Measurements from ENCODE around the gene CRIP2. TPM values are rescaled to one million over a fixed set of nuclear protein-coding genes. Genes with fewer than 3 reads are reported as not detected.

The CRIP2 gene
- total and polyA plus RNA-seq, 7 experiments from 2014 or later = 0.65 to 180 (median 21.1) TPM

DNA sequence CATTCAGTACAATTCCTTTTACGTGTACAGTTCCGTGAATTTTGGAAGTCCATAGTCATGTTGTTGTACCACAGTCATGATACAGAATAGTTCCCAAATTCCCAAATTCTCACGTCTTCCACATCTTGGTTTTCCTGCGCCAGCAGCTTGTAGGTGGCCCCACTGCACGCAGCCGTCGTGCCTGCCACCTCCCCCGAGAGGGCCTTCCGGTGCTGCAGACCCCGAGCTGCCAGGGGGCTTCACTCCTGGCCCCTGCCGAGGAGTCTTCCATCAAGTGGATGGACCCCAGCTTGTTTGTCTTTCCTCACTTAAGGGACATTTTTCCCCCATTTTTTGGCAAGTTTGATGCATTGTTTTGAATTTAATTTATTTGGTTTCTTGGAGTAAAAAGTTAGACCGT lies 38.2 kb upstream of the CRIP2 start:
- no peak for ATAC-seq
- peaks cover 0 to 3% (median 0%) of the 10 kb centered on the region in 5 donors for H3K36me3 Mint-ChIP-seq
- no peaks in the 10 kb centered on the region for H3K9me3 Mint-ChIP-seq
- Histone ChIP-seq H3K4me1 (ENCODE audit: control insufficient read depth in 2 of 2, insufficient read depth in 2 of 2, low read length in 2 of 2) (no peaks in the 10 kb centered on the region), H3K27me3 (ENCODE audit: control insufficient read depth in 2 of 2, insufficient read depth in 2 of 2, low read length in 2 of 2) (no peaks in the 10 kb centered on the region), H3K9me3 (ENCODE audit: control insufficient read depth in 2 of 3, low read length in 3 of 3) (no peaks in the 10 kb centered on the region), H3K4me3 (ENCODE audit: low read length) (no peak overlapping the region), H3K36me3 (ENCODE audit: control insufficient read depth in 2 of 3, insufficient read depth in 3 of 3, low read length in 3 of 3) (peaks cover 0 to 36% (median 0%) of the 10 kb centered on the region in 3 experiments), H3K27ac (ENCODE audit: low read depth, low read length) (no peak overlapping the region)
- no peak overlapping the region for H3K27ac Mint-ChIP-seq
- intact Hi-C loops (cut with micrococcal nuclease) = no loop called here
- no peak overlapping the region for H3K4me3 Mint-ChIP-seq
- ChIA-PET CTCF (interaction anchor here (1.5 to 1.8 kb wide), 2 partner anchors 11 to 53 kb away, joined by 4 read pairs; no protein-coding TSS in a partner anchor), POLR2A (interaction anchor here (0.6 kb wide), 1 partner anchor 19 kb away, joined by 3 read pairs; no protein-coding TSS in a partner anchor)
- no peak for DNase-seq
- H3K4me1 Mint-ChIP-seq = peaks cover 5 to 21% (median 18%) of the 10 kb centered on the region in 7 donors
- no peaks in the 10 kb centered on the region for H3K27me3 Mint-ChIP-seq

GRCh38 chr14:105436891-105437722 lies 37.5 kb upstream of the CRIP2 start:
- no peaks in the 10 kb centered on the region for H3K4me1 ChIP-seq (ENCODE audit: control insufficient read depth in 2 of 2, insufficient read depth in 2 of 2, low read length in 2 of 2)
- no peak overlapping the region for H3K27ac ChIP-seq (ENCODE audit: low read depth, low read length)
- H3K9me3 Mint-ChIP-seq = peaks cover 0 to 2% (median 0%) of the 10 kb centered on the region in 11 donors
- no peak overlapping the region for H3K27ac Mint-ChIP-seq
- DNase-seq (no peak), ATAC-seq (no peak)
- H3K4me3 Mint-ChIP-seq = no peak overlapping the region
- intact Hi-C loops (cut with micrococcal nuclease) = no loop called here
- no peaks in the 10 kb centered on the region for H3K9me3 ChIP-seq (ENCODE audit: control insufficient read depth in 2 of 3, low read length in 3 of 3)
- ChIA-PET CTCF (interaction anchor here (1.5 to 1.8 kb wide), 2 partner anchors 10 to 53 kb away, joined by 4 read pairs; no protein-coding TSS in a partner anchor), POLR2A (interaction anchor here (1.0 kb wide), 1 partner anchor 10 kb away, joined by 5 read pairs; no protein-coding TSS in a partner anchor)
- H3K36me3 ChIP-seq (ENCODE audit: control insufficient read depth in 2 of 3, insufficient read depth in 3 of 3, low read length in 3 of 3) = peaks cover 0 to 36% (median 0%) of the 10 kb centered on the region in 3 experiments
- peaks cover 5 to 21% (median 18%) of the 10 kb centered on the region in 7 donors for H3K4me1 Mint-ChIP-seq
- H3K4me3 ChIP-seq (ENCODE audit: low read length) = no peak overlapping the region
- H3K36me3 Mint-ChIP-seq = peaks cover 0 to 5% (median 4%) of the 10 kb centered on the region in 5 donors
- H3K27me3 ChIP-seq (ENCODE audit: control insufficient read depth in 2 of 2, insufficient read depth in 2 of 2, low read length in 2 of 2) = no peaks in the 10 kb centered on the region
- no peaks in the 10 kb centered on the region for H3K27me3 Mint-ChIP-seq

DNA sequence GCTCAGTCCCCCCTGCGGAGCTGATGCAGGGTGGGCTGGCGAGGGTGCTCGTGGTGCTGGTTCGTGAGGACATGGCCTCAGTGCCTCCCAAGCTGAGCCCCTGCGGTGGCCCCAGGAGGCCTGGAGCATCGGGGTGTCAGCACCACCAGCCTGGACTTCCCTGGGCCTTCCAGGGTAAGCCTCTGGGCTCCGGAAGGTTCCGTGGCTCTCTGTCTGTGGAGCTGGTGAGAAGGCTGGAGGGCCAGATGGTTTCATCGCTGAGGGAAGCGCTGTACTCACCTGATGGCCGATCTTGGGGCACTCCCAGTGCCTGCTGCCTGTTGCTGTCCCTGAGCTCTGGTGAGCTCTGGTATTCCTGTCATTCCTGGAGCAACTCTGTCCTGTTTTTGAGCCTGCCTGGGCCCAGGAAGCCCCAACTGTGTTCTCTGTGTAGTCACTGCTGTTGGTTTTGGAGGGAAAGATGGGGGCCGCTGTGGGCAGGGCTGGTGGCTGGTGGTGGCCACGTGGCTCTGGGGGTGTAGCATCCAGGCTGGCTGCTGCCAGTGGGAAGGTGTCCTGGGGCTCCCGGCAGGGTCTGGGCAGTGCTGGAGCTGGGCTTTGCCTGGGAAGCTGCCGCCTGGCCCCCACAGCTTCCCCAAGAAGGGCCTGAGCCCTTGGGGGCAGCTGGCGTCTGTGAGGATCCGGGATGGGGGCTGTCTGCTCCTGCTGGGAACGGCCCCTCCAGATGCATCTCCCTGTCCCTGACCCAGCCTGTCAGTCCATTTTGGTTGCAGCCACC lies 36.7 kb upstream of the CRIP2 start:
- Mint-ChIP-seq H3K4me3 (no peak overlapping the region), H3K4me1 (peaks cover 5 to 21% (median 18%) of the 10 kb centered on the region in 7 donors), H3K9me3 (peaks cover 0 to 2% (median 0%) of the 10 kb centered on the region in 11 donors), H3K27me3 (no peaks in the 10 kb centered on the region), H3K27ac (no peak overlapping the region), H3K36me3 (peaks cover 0 to 5% (median 4%) of the 10 kb centered on the region in 5 donors)
- intact Hi-C loops (cut with micrococcal nuclease) = no loop called here
- H3K9me3 ChIP-seq (ENCODE audit: control insufficient read depth in 2 of 3, low read length in 3 of 3) = no peaks in the 10 kb centered on the region
- ChIA-PET CTCF (interaction anchor here (0.6 to 1.8 kb wide), 2 partner anchors 9 to 107 kb away, joined by 3 to 4 read pairs; no protein-coding TSS in a partner anchor), POLR2A (interaction anchor here (1.0 kb wide), 1 partner anchor 10 kb away, joined by 5 read pairs; no protein-coding TSS in a partner anchor)
- DNase-seq = no peak
- H3K4me1 ChIP-seq (ENCODE audit: control insufficient read depth in 2 of 2, insufficient read depth in 2 of 2, low read length in 2 of 2) = no peaks in the 10 kb centered on the region
- H3K36me3 ChIP-seq (ENCODE audit: control insufficient read depth in 2 of 3, insufficient read depth in 3 of 3, low read length in 3 of 3) = peaks cover 0 to 36% (median 0%) of the 10 kb centered on the region in 3 experiments
- H3K27me3 ChIP-seq (ENCODE audit: control insufficient read depth in 2 of 2, insufficient read depth in 2 of 2, low read length in 2 of 2) = no peaks in the 10 kb centered on the region
- no peak overlapping the region for H3K4me3 ChIP-seq (ENCODE audit: low read length)
- H3K27ac ChIP-seq (ENCODE audit: low read depth, low read length) = no peak overlapping the region
- no peak for ATAC-seq

- Histone ChIP-seq H3K36me3 (ENCODE audit: control insufficient read depth in 2 of 3, insufficient read depth in 3 of 3, low read length in 3 of 3) (peaks cover 0 to 36% (median 0%) of the 10 kb centered on the region in 3 experiments), H3K9me3 (ENCODE audit: control insufficient read depth in 2 of 3, low read length in 3 of 3) (no peaks in the 10 kb centered on the region), H3K27ac (ENCODE audit: low read depth, low read length) (no peak overlapping the region), H3K27me3 (ENCODE audit: control insufficient read depth in 2 of 2, insufficient read depth in 2 of 2, low read length in 2 of 2) (no peaks in the 10 kb centered on the region), H3K4me1 (ENCODE audit: control insufficient read depth in 2 of 2, insufficient read depth in 2 of 2, low read length in 2 of 2) (no peaks in the 10 kb centered on the region), H3K4me3 (ENCODE audit: low read length) (no peak overlapping the region)
- Mint-ChIP-seq H3K4me3 (no peak overlapping the region), H3K27ac (no peak overlapping the region), H3K4me1 (peaks cover 5 to 21% (median 18%) of the 10 kb centered on the region in 7 donors), H3K36me3 (peaks cover 0 to 5% (median 4%) of the 10 kb centered on the region in 5 donors), H3K27me3 (no peaks in the 10 kb centered on the region), H3K9me3 (peaks cover 0 to 2% (median 0%) of the 10 kb centered on the region in 11 donors)
- CTCF ChIA-PET = interaction anchor here (0.7 kb wide), 1 partner anchor 18 kb away, joined by 3 read pairs; no protein-coding TSS in a partner anchor
- POLR2A ChIA-PET = no interaction called here
- intact Hi-C loops (cut with micrococcal nuclease) = no loop called here
- ATAC-seq (no peak), DNase-seq (no peak)
Measured at GRCh38 chr14:105439179-105439578, 35.4 kb upstream of the CRIP2 start.

GRCh38 chr14:105439710-105440553 lies 34.7 kb upstream of the CRIP2 start:
- ChIA-PET POLR2A (no interaction called here), CTCF (no interaction called here)
- no peak for DNase-seq
- peaks cover 0 to 5% (median 4%) of the 10 kb centered on the region in 5 donors for H3K36me3 Mint-ChIP-seq
- peaks cover 5 to 18% (median 15%) of the 10 kb centered on the region in 7 donors for H3K4me1 Mint-ChIP-seq
- no peaks in the 10 kb centered on the region for H3K27me3 Mint-ChIP-seq
- peaks cover 0 to 2% (median 0%) of the 10 kb centered on the region in 11 donors for H3K9me3 Mint-ChIP-seq
- H3K27ac Mint-ChIP-seq = no peak overlapping the region
- H3K4me1 ChIP-seq (ENCODE audit: control insufficient read depth in 2 of 2, insufficient read depth in 2 of 2, low read length in 2 of 2) = no peaks in the 10 kb centered on the region
- H3K4me3 Mint-ChIP-seq = no peak overlapping the region
- no peak overlapping the region for H3K4me3 ChIP-seq (ENCODE audit: low read length)
- no peak for ATAC-seq
- no peak overlapping the region for H3K27ac ChIP-seq (ENCODE audit: low read depth, low read length)
- H3K36me3 ChIP-seq (ENCODE audit: control insufficient read depth in 2 of 3, insufficient read depth in 3 of 3, low read length in 3 of 3) = peaks cover 0 to 36% (median 0%) of the 10 kb centered on the region in 3 experiments
- H3K9me3 ChIP-seq (ENCODE audit: control insufficient read depth in 2 of 3, low read length in 3 of 3) = no peaks in the 10 kb centered on the region
- intact Hi-C loops (cut with micrococcal nuclease) = no loop called here
- H3K27me3 ChIP-seq (ENCODE audit: control insufficient read depth in 2 of 2, insufficient read depth in 2 of 2, low read length in 2 of 2) = no peaks in the 10 kb centered on the region

GRCh38 chr14:105440554-105440900 lies 34.1 kb upstream of the CRIP2 start:
- Mint-ChIP-seq H3K27me3 (no peaks in the 10 kb centered on the region), H3K36me3 (peaks cover 0 to 4% (median 3%) of the 10 kb centered on the region in 5 donors), H3K9me3 (peaks cover 0 to 2% (median 0%) of the 10 kb centered on the region in 11 donors), H3K27ac (no peak overlapping the region), H3K4me1 (peaks cover 3 to 13% (median 11%) of the 10 kb centered on the region in 7 donors), H3K4me3 (no peak overlapping the region)
- ChIA-PET POLR2A (no interaction called here), CTCF (no interaction called here)
- peaks cover 0 to 40% (median 0%) of the 10 kb centered on the region in 3 experiments for H3K36me3 ChIP-seq (ENCODE audit: control insufficient read depth in 2 of 3, insufficient read depth in 3 of 3, low read length in 3 of 3)
- ATAC-seq (peak; percentile 22), DNase-seq (no peak)
- H3K4me3 ChIP-seq (ENCODE audit: low read length) = no peak overlapping the region
- no peaks in the 10 kb centered on the region for H3K4me1 ChIP-seq (ENCODE audit: control insufficient read depth in 2 of 2, insufficient read depth in 2 of 2, low read length in 2 of 2)
- H3K27me3 ChIP-seq (ENCODE audit: control insufficient read depth in 2 of 2, insufficient read depth in 2 of 2, low read length in 2 of 2) = no peaks in the 10 kb centered on the region
- intact Hi-C loops (cut with micrococcal nuclease) = no loop called here
- no peak overlapping the region for H3K27ac ChIP-seq (ENCODE audit: low read depth, low read length)
- H3K9me3 ChIP-seq (ENCODE audit: control insufficient read depth in 2 of 3, low read length in 3 of 3) = no peaks in the 10 kb centered on the region

All from naive thymus-derived CD4-positive, alpha-beta T cell (primary cell).